ENCODE results near the gene SGSM2.

DNA sequence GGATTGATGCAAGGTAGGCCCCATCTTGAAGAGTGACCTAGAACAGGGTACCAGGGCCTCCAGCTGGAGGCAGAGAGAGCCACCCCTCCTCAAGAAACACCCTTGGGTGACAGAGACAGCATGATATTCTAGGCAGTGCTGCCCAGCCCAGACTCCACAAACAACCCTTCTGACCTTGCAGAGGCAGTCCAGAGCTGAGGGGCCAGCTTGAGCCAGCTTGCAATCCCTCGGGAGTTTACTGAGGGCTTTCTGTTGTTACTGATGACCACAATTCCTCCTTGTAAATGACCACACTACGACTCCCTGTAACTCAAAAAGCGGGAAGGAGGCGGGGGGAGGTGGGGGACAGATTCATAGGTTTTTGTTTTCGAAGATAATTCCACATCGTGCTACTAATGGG is 82.2 kb downstream of the SGSM2 start:
- TF ChIP-seq CTCF (IDR thresholded peaks at IDR 0.05; ENCODE audit: insufficient read depth, low read length, poor library complexity, severe bottlenecking) = no peak
- no peak for TF ChIP-seq EZH2phosphoT487 (conservative IDR thresholded peaks at IDR 0.05; ENCODE audit: low read length)
